Measurements from ENCODE around the gene NT5C2. TPM values are rescaled to one million over a fixed set of nuclear protein-coding genes. Genes with fewer than 3 reads are reported as not detected.
A peak's percentile ranks its signal among the peaks of the same experiment; 100 is the strongest.

Gene NT5C2
- polyA plus RNA-seq, 3 donors, result 68.6 to 116 (median 81.8) TPM

GRCh38 chr10:103141950-103142349 is 51.1 kb downstream of the NT5C2 start:
- no CpG with 5 or more reads among the region's 2 CpGs for WGBS (ENCODE audit: insufficient coverage)
- Mint-ChIP-seq H3K4me3 (no peak overlapping the region), H3K27me3 (ENCODE audit: low read depth in 3 of 3) (peaks cover 0 to 1% (median 0%) of the 10 kb centered on the region in 3 donors), H3K9me3 (no peaks in the 10 kb centered on the region), H3K4me1 (peaks cover 3% of the 10 kb centered on the region), H3K27ac (no peak overlapping the region), H3K36me3 (peaks cover 73 to 79% of the 10 kb centered on the region in 2 donors)
- intact Hi-C loops (cut with micrococcal nuclease), result no loop called here
- H3K27ac ChIP-seq (ENCODE audit: low read depth in 1 of 2, low read length in 2 of 2), result no peak overlapping the region
- peaks cover 95% of the 10 kb centered on the region for H4K20me1 ChIP-seq (ENCODE audit: insufficient read depth, low read length)
- no peak for TF ChIP-seq CTCF (IDR thresholded peaks at IDR 0.05)
- no peak overlapping the region for H3K9ac ChIP-seq (ENCODE audit: insufficient read depth, low read length, poor library complexity, severe bottlenecking)
- H3K36me3 ChIP-seq (replicated peaks in 1 of 2; ENCODE audit: control insufficient read depth in 1 of 2, insufficient read depth in 2 of 2, low read length in 2 of 2), result peaks cover 64 to 91% of the 10 kb centered on the region in 2 donors
- no peak for DNase-seq
- no peaks in the 10 kb centered on the region for H3K9me3 ChIP-seq (replicated peaks in 1 of 2; ENCODE audit: control insufficient read depth in 1 of 2, insufficient read depth in 1 of 2, low read length in 2 of 2)
- H3K4me1 ChIP-seq (ENCODE audit: control insufficient read depth in 1 of 2, insufficient read depth in 2 of 2, low read length in 2 of 2), result no peaks in the 10 kb centered on the region
- H3K4me3 ChIP-seq (replicated peaks in 1 of 3; ENCODE audit: low read depth in 2 of 3, low read length in 3 of 3), result no peak overlapping the region
- H3K79me2 ChIP-seq (ENCODE audit: insufficient read depth, low read length), result peaks cover 71% of the 10 kb centered on the region
- no peak overlapping the region for H2AFZ ChIP-seq (ENCODE audit: insufficient read depth, low read depth, low read length, poor library complexity, severe bottlenecking)
- H3K4me2 ChIP-seq (replicated peaks; ENCODE audit: extremely low read depth, low read length, poor library complexity, severe bottlenecking), result no peak overlapping the region
- H3K27me3 ChIP-seq (ENCODE audit: control insufficient read depth in 2 of 2, insufficient read depth in 2 of 2, low read length in 2 of 2), result no peaks in the 10 kb centered on the region

- H2AFZ ChIP-seq (ENCODE audit: insufficient read depth, low read depth, low read length, poor library complexity, severe bottlenecking), result no peak overlapping the region
- H3K79me2 ChIP-seq (ENCODE audit: insufficient read depth, low read length), result peaks cover 56% of the 10 kb centered on the region
- H3K4me1 ChIP-seq (ENCODE audit: control insufficient read depth in 1 of 2, insufficient read depth in 2 of 2, low read length in 2 of 2), result no peaks in the 10 kb centered on the region
- no peaks in the 10 kb centered on the region for H3K9me3 ChIP-seq (replicated peaks in 1 of 2; ENCODE audit: control insufficient read depth in 1 of 2, insufficient read depth in 1 of 2, low read length in 2 of 2)
- no peak for DNase-seq
- no peak for TF ChIP-seq CTCF (IDR thresholded peaks at IDR 0.05)
- peaks cover 74 to 91% of the 10 kb centered on the region in 2 donors for H3K36me3 ChIP-seq (replicated peaks in 1 of 2; ENCODE audit: control insufficient read depth in 1 of 2, insufficient read depth in 2 of 2, low read length in 2 of 2)
- H3K27ac ChIP-seq (ENCODE audit: low read depth in 1 of 2, low read length in 2 of 2), result peak overlapping the region in 1 of 2 donors; percentile 39
- no peak overlapping the region for H3K4me3 ChIP-seq (replicated peaks in 1 of 3; ENCODE audit: low read depth in 2 of 3, low read length in 3 of 3)
- no peak overlapping the region for H3K4me2 ChIP-seq (replicated peaks; ENCODE audit: extremely low read depth, low read length, poor library complexity, severe bottlenecking)
- no CpG with 5 or more reads among the region's 1 CpG for WGBS (ENCODE audit: insufficient coverage)
- H4K20me1 ChIP-seq (ENCODE audit: insufficient read depth, low read length), result peaks cover 86% of the 10 kb centered on the region
- Mint-ChIP-seq H3K9me3 (peaks cover 0 to 6% (median under 1%) of the 10 kb centered on the region in 7 donors), H3K27ac (peak overlapping the region in 1 of 7 donors; percentile 4), H3K36me3 (peaks cover 71 to 81% of the 10 kb centered on the region in 2 donors), H3K4me1 (no peaks in the 10 kb centered on the region), H3K4me3 (no peak overlapping the region), H3K27me3 (ENCODE audit: low read depth in 3 of 3) (peaks cover 0 to 1% (median 0%) of the 10 kb centered on the region in 3 donors)
- intact Hi-C loops (cut with micrococcal nuclease), result no loop called here
- no peak overlapping the region for H3K9ac ChIP-seq (ENCODE audit: insufficient read depth, low read length, poor library complexity, severe bottlenecking)
- H3K27me3 ChIP-seq (ENCODE audit: control insufficient read depth in 2 of 2, insufficient read depth in 2 of 2, low read length in 2 of 2), result no peaks in the 10 kb centered on the region
Observed at GRCh38 chr10:103140469-103140868, 52.6 kb downstream of the NT5C2 start.

Data from CD14-positive monocyte (primary cell).